Tibial nerve (tissue), 4 donors: ENCODE measurements around the gene AMOTL2. TPM values are rescaled to one million over a fixed set of nuclear protein-coding genes. Genes with fewer than 3 reads are reported as not detected.

Experiments used
- DNase-seq, 2 donors: peaks; one replicate each; pipeline ENCODE4 v3.0.0-alpha.2; 2019; ENCODE audit warnings: low spot score in 2 of 2
- H3K27ac ChIP-seq, 4 donors: fragments of 200-600 bp; sonication (generic) in 3 of 4; one replicate each; pipeline ENCODE4 v1.5.1; 2017 to 2019; ENCODE audit warnings: mild to moderate bottlenecking in 1 of 4
- H3K27me3 ChIP-seq, 2 donors: fragments of 200-600 bp; sonication (generic) in 1 of 2; one replicate each; pipeline versions ENCODE4 v1.5.1 to v1.6.0; 2017 to 2019
- H3K36me3 ChIP-seq, 3 donors: fragments of 200-600 bp; sonication (generic); one replicate each; pipeline ENCODE4 v1.5.1; 2018 to 2019
- H3K4me1 ChIP-seq, 4 donors: fragments of 200-600 bp; sonication (generic) in 3 of 4; one replicate each; pipeline ENCODE4 v1.5.1; 2017 to 2019
- H3K4me3 ChIP-seq, 4 donors: fragments of 200-600 bp; sonication (generic) in 3 of 4; one replicate each; pipeline ENCODE4 v1.5.1; 2017 to 2019; ENCODE audit warnings: mild to moderate bottlenecking in 1 of 4, moderate library complexity in 1 of 4
- H3K9me3 ChIP-seq, 4 donors: fragments of 200-600 bp; sonication (generic) in 3 of 4; one replicate each; pipeline ENCODE4 v1.5.1; 2017 to 2019
- CTCF ChIP-seq, 5 experiments: fragments of 200-600 bp in 3 of 5; fragments of 450-650 bp in 2 of 5; sonication (generic) in 3 of 5; IDR thresholded peaks; one replicate each; pipeline ENCODE4 v1.5.1; 2016 to 2019; ENCODE audit warnings: antibody characterized with exemption in 5 of 5, mild to moderate bottlenecking in 3 of 5, moderate library complexity in 2 of 5
- EP300 ChIP-seq, 2 donors: sonication (generic); formaldehyde crosslinking; IDR thresholded peaks; one replicate each; pipeline ENCODE4 v1.6.1; 2017; ENCODE audit warnings: antibody characterized with exemption in 2 of 2, mild to moderate bottlenecking in 1 of 2
- POLR2A ChIP-seq, 2 donors: fragments of 450-650 bp; IDR thresholded peaks; one replicate each; pipeline ENCODE4 v1.6.1; 2017; ENCODE audit warnings: antibody characterized with exemption in 2 of 2, mild to moderate bottlenecking in 2 of 2, moderate library complexity in 2 of 2
- WGBS, 2 donors: methylation state at CpG; one replicate each; pipeline ENCODE4 v1.1.5; 2018; 5-methylcytosine and 5-hydroxymethylcytosine counted together
- total RNA-seq, 4 donors: library from RNA; depleted of rRNA; stranded (reverse); fragments of >200 nt; gene quantifications; one replicate each; pipeline ENCODE4 v1.1.0, GENCODE V29; 2016

The AMOTL2 gene
- total RNA-seq, 4 donors from 2014 or later, result 216 to 337 (median 255) TPM

GRCh38 chr3:134363381-134363755 is 10.9 kb downstream of the AMOTL2 start:
- no peak for TF ChIP-seq EP300 (IDR thresholded peaks at IDR 0.05)
- TF ChIP-seq CTCF (IDR thresholded peaks at IDR 0.05), result no peak
- TF ChIP-seq POLR2A (IDR thresholded peaks at IDR 0.05), result no peak
- Histone ChIP-seq H3K36me3 (peaks cover 0 to 91% (median 21%) of the 10 kb centered on the region in 3 donors), H3K27ac (peak overlapping the region; percentile 82 to 100 (median 94)), H3K4me3 (peak overlapping the region in 3 of 4 donors; percentile 24 to 40 (median 26)), H3K27me3 (no peaks in the 10 kb centered on the region), H3K4me1 (peaks cover 31 to 100% (median 97%) of the 10 kb centered on the region in 4 donors), H3K9me3 (no peaks in the 10 kb centered on the region)
- DNase-seq, result no peak
- 17 to 21% methylated on average over 2 to 3 of the region's 3 CpGs for WGBS, 2 donors

- TF ChIP-seq EP300 (IDR thresholded peaks at IDR 0.05) (no peak), POLR2A (IDR thresholded peaks at IDR 0.05) (no peak), CTCF (IDR thresholded peaks at IDR 0.05) (no peak)
Observed at GRCh38 chr3:134362670-134363380, 11.4 kb downstream of the AMOTL2 start.

GRCh38 chr3:134362221-134362620 is 12.0 kb downstream of the AMOTL2 start:
- H3K4me3 ChIP-seq, result no peak overlapping the region
- DNase-seq, result no peak
- peak overlapping the region; percentile 82 to 100 (median 94) for H3K27ac ChIP-seq
- WGBS, 2 donors, result 76 to 81% methylated on average over 6 of the region's 6 CpGs
- no peaks in the 10 kb centered on the region for H3K9me3 ChIP-seq
- peaks cover 0 to 91% (median 14%) of the 10 kb centered on the region in 3 donors for H3K36me3 ChIP-seq
- no peaks in the 10 kb centered on the region for H3K27me3 ChIP-seq
- H3K4me1 ChIP-seq, result peaks cover 26 to 100% (median 96%) of the 10 kb centered on the region in 4 donors
- TF ChIP-seq EP300 (IDR thresholded peaks at IDR 0.05) (no peak), CTCF (IDR thresholded peaks at IDR 0.05) (no peak), POLR2A (IDR thresholded peaks at IDR 0.05) (no peak)

More at GRCh38 chr3:134362670-134363380, 11.4 kb downstream of the AMOTL2 start:
- Histone ChIP-seq H3K27ac (peak overlapping the region; percentile 82 to 100 (median 94)), H3K27me3 (no peaks in the 10 kb centered on the region), H3K36me3 (peaks cover 0 to 91% (median 20%) of the 10 kb centered on the region in 3 donors), H3K9me3 (no peaks in the 10 kb centered on the region), H3K4me1 (peaks cover 28 to 100% (median 96%) of the 10 kb centered on the region in 4 donors), H3K4me3 (no peak overlapping the region)
- WGBS, 2 donors, result 69 to 74% methylated on average over 5 to 6 of the region's 6 CpGs
- DNase-seq, result no peak

GRCh38 chr3:134361162-134361835 is 12.9 kb downstream of the AMOTL2 start:
- H3K4me3 ChIP-seq, result no peak overlapping the region
- TF ChIP-seq CTCF (IDR thresholded peaks at IDR 0.05) (no peak), POLR2A (IDR thresholded peaks at IDR 0.05) (no peak), EP300 (IDR thresholded peaks at IDR 0.05) (no peak)
- H3K4me1 ChIP-seq, result peaks cover 24 to 100% (median 96%) of the 10 kb centered on the region in 4 donors
- H3K27ac ChIP-seq, result peak overlapping the region; percentile 82 to 100 (median 94)
- no peaks in the 10 kb centered on the region for H3K27me3 ChIP-seq
- WGBS, 2 donors, result 86 to 88% methylated on average over 30 to 33 of the region's 33 CpGs
- no peaks in the 10 kb centered on the region for H3K9me3 ChIP-seq
- peaks cover 0 to 91% (median 13%) of the 10 kb centered on the region in 3 donors for H3K36me3 ChIP-seq
- no peak for DNase-seq

GRCh38 chr3:134360046-134360445 is 14.2 kb downstream of the AMOTL2 start:
- WGBS, 2 donors, result 51 to 68% methylated on average over 8 to 12 of the region's 12 CpGs
- Histone ChIP-seq H3K36me3 (peaks cover 2 to 89% (median 13%) of the 10 kb centered on the region in 3 donors), H3K27me3 (no peaks in the 10 kb centered on the region), H3K27ac (peak overlapping the region; percentile 2 to 100 (median 90)), H3K9me3 (no peaks in the 10 kb centered on the region), H3K4me1 (peaks cover 24 to 100% (median 91%) of the 10 kb centered on the region in 4 donors), H3K4me3 (no peak overlapping the region)
- no peak for DNase-seq
- no peak for TF ChIP-seq CTCF (IDR thresholded peaks at IDR 0.05)
- TF ChIP-seq POLR2A (IDR thresholded peaks at IDR 0.05), result no peak
- no peak for TF ChIP-seq EP300 (IDR thresholded peaks at IDR 0.05)
